Measurements from ENCODE around the gene SNED1.

SNED1 gene

GRCh38 chr2:240993446-240994170, 4.8 kb upstream of the SNED1 start:
- Histone ChIP-seq H3K79me2 (ENCODE audit: insufficient read depth, low read length) (no peaks in the 10 kb centered on the region), H3K9me3 (ENCODE audit: insufficient read depth, low read depth, low read length) (no peaks in the 10 kb centered on the region), H3K36me3 (ENCODE audit: insufficient read depth, low read length) (no peaks in the 10 kb centered on the region), H2AFZ (ENCODE audit: low read length) (no peak overlapping the region), H3F3A (ENCODE audit: low read depth) (no peaks in the 10 kb centered on the region), H3K4me3 (ENCODE audit: low read length, poor library complexity, severe bottlenecking) (no peak overlapping the region), H3K27me3 (ENCODE audit: insufficient read depth, low read length, poor library complexity, severe bottlenecking) (no peaks in the 10 kb centered on the region), H3K9ac (ENCODE audit: low read depth, low read length, poor library complexity, severe bottlenecking) (no peak overlapping the region), H3K4me2 (ENCODE audit: low read depth, low read length, poor library complexity, severe bottlenecking) (no peak overlapping the region), H4K20me1 (ENCODE audit: insufficient read depth, low read length, poor library complexity, severe bottlenecking) (no peaks in the 10 kb centered on the region), H3K4me1 (ENCODE audit: insufficient read depth, low read length, poor library complexity, severe bottlenecking) (no peaks in the 10 kb centered on the region), H3K9me2 (replicated peaks; ENCODE audit: low read depth, low read length) (no peaks in the 10 kb centered on the region)
- TF ChIP-seq EZH2phosphoT487 (IDR thresholded peaks at IDR 0.05; ENCODE audit: borderline replicate concordance) (no peak), CTCF (conservative IDR thresholded peaks at IDR 0.05; ENCODE audit: low read length) (no peak)

- no peak overlapping the region for H3K4me2 ChIP-seq (ENCODE audit: low read depth, low read length, poor library complexity, severe bottlenecking)
- H3K9me3 ChIP-seq (ENCODE audit: insufficient read depth, low read depth, low read length): no peaks in the 10 kb centered on the region
- TF ChIP-seq EZH2phosphoT487 (IDR thresholded peaks at IDR 0.05; ENCODE audit: borderline replicate concordance) (no peak), CTCF (conservative IDR thresholded peaks at IDR 0.05; ENCODE audit: low read length) (no peak)
- H3K27me3 ChIP-seq (ENCODE audit: insufficient read depth, low read length, poor library complexity, severe bottlenecking): no peaks in the 10 kb centered on the region
- no peaks in the 10 kb centered on the region for H3K9me2 ChIP-seq (replicated peaks; ENCODE audit: low read depth, low read length)
- no peaks in the 10 kb centered on the region for H3K4me1 ChIP-seq (ENCODE audit: insufficient read depth, low read length, poor library complexity, severe bottlenecking)
- no peak overlapping the region for H3K4me3 ChIP-seq (ENCODE audit: low read length, poor library complexity, severe bottlenecking)
- H3K9ac ChIP-seq (ENCODE audit: low read depth, low read length, poor library complexity, severe bottlenecking): no peak overlapping the region
- no peaks in the 10 kb centered on the region for H3F3A ChIP-seq (ENCODE audit: low read depth)
- no peak overlapping the region for H2AFZ ChIP-seq (ENCODE audit: low read length)
- H3K36me3 ChIP-seq (ENCODE audit: insufficient read depth, low read length): no peaks in the 10 kb centered on the region
- H4K20me1 ChIP-seq (ENCODE audit: insufficient read depth, low read length, poor library complexity, severe bottlenecking): no peaks in the 10 kb centered on the region
- no peaks in the 10 kb centered on the region for H3K79me2 ChIP-seq (ENCODE audit: insufficient read depth, low read length)
Observed at GRCh38 chr2:240994171-240994896, 4.1 kb upstream of the SNED1 start.

GRCh38 chr2:240995041-240996021, 3.1 kb upstream of the SNED1 start:
- Histone ChIP-seq H3K27me3 (ENCODE audit: insufficient read depth, low read length, poor library complexity, severe bottlenecking) (no peaks in the 10 kb centered on the region), H3K4me1 (ENCODE audit: insufficient read depth, low read length, poor library complexity, severe bottlenecking) (no peaks in the 10 kb centered on the region), H3K9ac (ENCODE audit: low read depth, low read length, poor library complexity, severe bottlenecking) (no peak overlapping the region), H4K20me1 (ENCODE audit: insufficient read depth, low read length, poor library complexity, severe bottlenecking) (no peaks in the 10 kb centered on the region), H2AFZ (ENCODE audit: low read length) (no peak overlapping the region), H3K4me2 (ENCODE audit: low read depth, low read length, poor library complexity, severe bottlenecking) (no peak overlapping the region), H3K9me3 (ENCODE audit: insufficient read depth, low read depth, low read length) (no peaks in the 10 kb centered on the region; the same call in 1 of the 2 replicates), H3K36me3 (ENCODE audit: insufficient read depth, low read length) (no peaks in the 10 kb centered on the region), H3K79me2 (ENCODE audit: insufficient read depth, low read length) (no peaks in the 10 kb centered on the region), H3K9me2 (replicated peaks; ENCODE audit: low read depth, low read length) (no peaks in the 10 kb centered on the region), H3F3A (ENCODE audit: low read depth) (no peaks in the 10 kb centered on the region), H3K4me3 (ENCODE audit: low read length, poor library complexity, severe bottlenecking) (no peak overlapping the region)
- TF ChIP-seq CTCF (conservative IDR thresholded peaks at IDR 0.05; ENCODE audit: low read length) (no peak), EZH2phosphoT487 (IDR thresholded peaks at IDR 0.05; ENCODE audit: borderline replicate concordance) (no peak)

Measured in Loucy (cell line).